BE2C (cell line): ENCODE data around the gene PRKG1.

Experiments used
- DNase-seq: peaks from one replicate; pipeline ENCODE4 v3.0.0-alpha.2; 2020
- H3K27me3 ChIP-seq: fragments of 250-450 bp; sonication (Bioruptor Pico); 2 replicates; pipeline ENCODE4 v1.5.1; 2020; ENCODE audit warnings: mild to moderate bottlenecking
- H3K36me3 ChIP-seq: fragments of 250-450 bp; sonication (Bioruptor Pico); 2 replicates; pipeline ENCODE4 v1.5.1; 2020; ENCODE audit warnings: mild to moderate bottlenecking
- H3K4me1 ChIP-seq: fragments of 250-450 bp; sonication (Bioruptor Pico); 2 replicates; pipeline ENCODE4 v1.5.1; 2020
- H3K4me3 ChIP-seq: 2 replicates; pipeline ENCODE4 v1.5.1; 2011; ENCODE audit warnings: low read depth, low read length
- H3K9me3 ChIP-seq: fragments of 250-450 bp; sonication (Bioruptor Pico); 2 replicates; pipeline ENCODE4 v1.5.1; 2020
- TF ChIP-seq, protein P1 (sequence below): IDR thresholded peaks from 2 replicates; pipeline ENCODE4 v1.5.1; 2012; ENCODE audit warnings: mild to moderate bottlenecking, low read depth, low read length

PRKG1 gene

DNA sequence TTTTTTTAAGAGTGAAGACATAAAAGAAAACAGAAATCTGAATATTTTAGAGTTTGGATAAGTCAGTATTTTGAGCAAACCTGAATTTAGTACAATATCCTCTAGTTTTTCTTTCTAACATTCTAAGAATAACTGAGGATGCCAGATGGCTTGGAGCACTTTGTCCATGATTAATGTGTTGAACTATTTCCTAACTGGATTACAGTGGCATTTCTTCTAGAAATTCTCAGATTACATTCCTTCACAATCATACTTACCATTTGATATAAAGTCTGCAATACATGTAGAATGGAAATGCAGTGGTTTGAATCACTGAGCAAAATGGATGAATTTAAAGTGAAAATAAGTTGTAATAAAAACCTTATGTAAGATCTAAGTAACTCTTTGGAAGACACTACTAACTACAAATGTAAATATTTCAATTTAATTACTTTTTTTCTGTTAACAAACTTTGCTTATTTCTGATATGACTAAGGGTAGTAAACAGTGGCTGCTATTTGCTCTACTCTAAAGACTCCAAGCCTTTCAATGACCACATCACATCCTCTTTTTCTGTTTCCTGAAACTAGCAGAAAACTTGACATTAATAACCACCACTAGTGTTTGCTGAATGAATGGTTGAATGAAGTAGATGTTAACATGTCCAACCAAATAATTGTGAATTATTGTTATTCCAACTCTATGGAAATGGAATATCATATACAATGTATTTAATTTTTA is 102.8 kb downstream of the PRKG1 start:
- no peak overlapping the region for H3K4me3 ChIP-seq
- no peaks in the 10 kb centered on the region for H3K36me3 ChIP-seq
- no peaks in the 10 kb centered on the region for H3K27me3 ChIP-seq
- TF ChIP-seq, protein P1, sequence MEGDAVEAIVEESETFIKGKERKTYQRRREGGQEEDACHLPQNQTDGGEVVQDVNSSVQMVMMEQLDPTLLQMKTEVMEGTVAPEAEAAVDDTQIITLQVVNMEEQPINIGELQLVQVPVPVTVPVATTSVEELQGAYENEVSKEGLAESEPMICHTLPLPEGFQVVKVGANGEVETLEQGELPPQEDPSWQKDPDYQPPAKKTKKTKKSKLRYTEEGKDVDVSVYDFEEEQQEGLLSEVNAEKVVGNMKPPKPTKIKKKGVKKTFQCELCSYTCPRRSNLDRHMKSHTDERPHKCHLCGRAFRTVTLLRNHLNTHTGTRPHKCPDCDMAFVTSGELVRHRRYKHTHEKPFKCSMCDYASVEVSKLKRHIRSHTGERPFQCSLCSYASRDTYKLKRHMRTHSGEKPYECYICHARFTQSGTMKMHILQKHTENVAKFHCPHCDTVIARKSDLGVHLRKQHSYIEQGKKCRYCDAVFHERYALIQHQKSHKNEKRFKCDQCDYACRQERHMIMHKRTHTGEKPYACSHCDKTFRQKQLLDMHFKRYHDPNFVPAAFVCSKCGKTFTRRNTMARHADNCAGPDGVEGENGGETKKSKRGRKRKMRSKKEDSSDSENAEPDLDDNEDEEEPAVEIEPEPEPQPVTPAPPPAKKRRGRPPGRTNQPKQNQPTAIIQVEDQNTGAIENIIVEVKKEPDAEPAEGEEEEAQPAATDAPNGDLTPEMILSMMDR, result no peak
- no peaks in the 10 kb centered on the region for H3K9me3 ChIP-seq
- DNase-seq, result no peak
- no peaks in the 10 kb centered on the region for H3K4me1 ChIP-seq

GRCh38 chr10:51178634-51179033 is 104.3 kb downstream of the PRKG1 start:
- Histone ChIP-seq H3K4me1 (no peaks in the 10 kb centered on the region), H3K36me3 (no peaks in the 10 kb centered on the region), H3K27me3 (no peaks in the 10 kb centered on the region), H3K9me3 (no peaks in the 10 kb centered on the region), H3K4me3 (no peak overlapping the region)
- no peak for DNase-seq
- TF ChIP-seq, protein P1, result no peak

- Histone ChIP-seq H3K4me1 (no peaks in the 10 kb centered on the region), H3K27me3 (no peaks in the 10 kb centered on the region), H3K36me3 (no peaks in the 10 kb centered on the region), H3K4me3 (no peak overlapping the region), H3K9me3 (no peaks in the 10 kb centered on the region)
- TF ChIP-seq, protein P1, result no peak
- DNase-seq, result no peak
These were observed 105.9 kb downstream of the PRKG1 start for GRCh38 chr10:51180141-51180540.

GRCh38 chr10:51183783-51184182 is 109.5 kb downstream of the PRKG1 start:
- no peak for DNase-seq
- Histone ChIP-seq H3K4me1 (no peaks in the 10 kb centered on the region), H3K9me3 (no peaks in the 10 kb centered on the region), H3K36me3 (no peaks in the 10 kb centered on the region), H3K27me3 (no peaks in the 10 kb centered on the region), H3K4me3 (no peak overlapping the region)
- TF ChIP-seq, protein P1, result no peak

- no peak overlapping the region for H3K4me3 ChIP-seq
- no peaks in the 10 kb centered on the region for H3K4me1 ChIP-seq
- no peaks in the 10 kb centered on the region for H3K27me3 ChIP-seq
- TF ChIP-seq, protein P1, result no peak
- no peaks in the 10 kb centered on the region for H3K36me3 ChIP-seq
- no peaks in the 10 kb centered on the region for H3K9me3 ChIP-seq
- no peak for DNase-seq
These were observed 112.1 kb downstream of the PRKG1 start for GRCh38 chr10:51186361-51186760.

- Histone ChIP-seq H3K4me3 (no peak overlapping the region), H3K9me3 (no peaks in the 10 kb centered on the region), H3K4me1 (no peaks in the 10 kb centered on the region), H3K36me3 (no peaks in the 10 kb centered on the region), H3K27me3 (no peaks in the 10 kb centered on the region)
- TF ChIP-seq, protein P1, result no peak
- no peak for DNase-seq
These were observed 113.7 kb downstream of the PRKG1 start for GRCh38 chr10:51188008-51188407.
